Endodermal cell (in vitro differentiated cells): ENCODE results near the gene DICER1. TPM values are rescaled to one million over a fixed set of nuclear protein-coding genes. Genes with fewer than 3 reads are reported as not detected.
A peak's percentile ranks its signal among the peaks of the same experiment; 100 is the strongest.

Experiments
- DNase-seq: peaks from one replicate; pipeline ENCODE4 v3.0.0-alpha.2; 2017
- H3K27ac ChIP-seq: 2 replicates; pipeline ENCODE4 v1.5.1; 2013; ENCODE audit warnings: mild to moderate bottlenecking, low read depth, low read length, moderate library complexity
- H3K27me3 ChIP-seq: 2 replicates; pipeline ENCODE4 v1.6.1; 2013; ENCODE audit warnings: mild to moderate bottlenecking, low read length, moderate library complexity; ENCODE audit not compliant: insufficient read depth, control insufficient read depth, poor library complexity, severe bottlenecking
- H3K36me3 ChIP-seq: 2 replicates; pipeline ENCODE4 v1.7.0; 2013; ENCODE audit warnings: mild to moderate bottlenecking, low read length, moderate library complexity; ENCODE audit not compliant: control insufficient read depth, insufficient read depth
- H3K4me1 ChIP-seq: one replicate; pipeline ENCODE4 v1.7.0; 2013; ENCODE audit warnings: low read length; ENCODE audit not compliant: control insufficient read depth, insufficient read depth
- H3K4me3 ChIP-seq: 2 replicates; pipeline ENCODE4 v1.5.1; 2013; ENCODE audit warnings: mild to moderate bottlenecking, low read length, moderate library complexity
- H3K9ac ChIP-seq: 2 replicates; pipeline ENCODE4 v1.6.1; 2013; ENCODE audit warnings: mild to moderate bottlenecking, low read length, moderate library complexity; ENCODE audit not compliant: poor library complexity, severe bottlenecking; ENCODE audit errors: extremely low read depth
- H3K9me3 ChIP-seq: 2 replicates; pipeline ENCODE4 v1.6.1; 2013; ENCODE audit warnings: mild to moderate bottlenecking, low read length, moderate library complexity; ENCODE audit not compliant: control insufficient read depth
- H3K27ac Mint-ChIP-seq: 2 replicates; pipeline ENCODE4 v1.8.0; 2020; ENCODE audit warnings: mixed read lengths
- H3K27me3 Mint-ChIP-seq: 2 replicates; pipeline ENCODE4 v1.8.0; 2021; ENCODE audit warnings: mild to moderate bottlenecking, mixed read lengths; ENCODE audit not compliant: insufficient read depth
- H3K36me3 Mint-ChIP-seq: 2 replicates; pipeline ENCODE4 v1.8.0; 2020; ENCODE audit warnings: low read depth, mixed read lengths
- H3K4me1 Mint-ChIP-seq: 2 replicates; pipeline ENCODE4 v1.8.0; 2020; ENCODE audit warnings: mixed read lengths
- H3K4me3 Mint-ChIP-seq: 2 replicates; pipeline ENCODE4 v1.8.0; 2020; ENCODE audit warnings: mild to moderate bottlenecking, moderate library complexity, mixed read lengths
- H3K9me3 Mint-ChIP-seq: 2 replicates; pipeline ENCODE4 v1.8.0; 2020; ENCODE audit warnings: mild to moderate bottlenecking, mixed read lengths
- WGBS, 2 experiments: methylation state at CpG; one replicate each; pipeline versions ENCODE4 v1.1.5 to v1.1.7; 2013; ENCODE audit warnings: missing lambda C conversion rate in 2 of 2, mixed read lengths in 1 of 2; ENCODE audit not compliant: insufficient coverage in 1 of 2, insufficient read length in 1 of 2; 5-methylcytosine and 5-hydroxymethylcytosine counted together
- total RNA-seq, 2 donors: library from RNA; stranded (reverse); fragmentation: NEBNext Ultra II Directional in 1 of 2; extraction: Animal tissue kit (Norgen Biotek cat#: 25700) in 1 of 2; gene quantifications; 2 replicates in 1 of 2; 3 replicates in 1 of 2; pipeline ENCODE4 v1.2.1, GENCODE V29; 2021
- TF ChIP-seq, protein P1 (sequence below): fragments of 200-600 bp; sonication (generic); conservative IDR thresholded peaks from 2 replicates; pipeline ENCODE4 v1.5.0; 2021; ENCODE audit warnings: antibody characterized with exemption, mild to moderate bottlenecking

Gene DICER1
- total RNA-seq, 2 donors from 2014 or later = 66.1 to 69.2 TPM

DNA sequence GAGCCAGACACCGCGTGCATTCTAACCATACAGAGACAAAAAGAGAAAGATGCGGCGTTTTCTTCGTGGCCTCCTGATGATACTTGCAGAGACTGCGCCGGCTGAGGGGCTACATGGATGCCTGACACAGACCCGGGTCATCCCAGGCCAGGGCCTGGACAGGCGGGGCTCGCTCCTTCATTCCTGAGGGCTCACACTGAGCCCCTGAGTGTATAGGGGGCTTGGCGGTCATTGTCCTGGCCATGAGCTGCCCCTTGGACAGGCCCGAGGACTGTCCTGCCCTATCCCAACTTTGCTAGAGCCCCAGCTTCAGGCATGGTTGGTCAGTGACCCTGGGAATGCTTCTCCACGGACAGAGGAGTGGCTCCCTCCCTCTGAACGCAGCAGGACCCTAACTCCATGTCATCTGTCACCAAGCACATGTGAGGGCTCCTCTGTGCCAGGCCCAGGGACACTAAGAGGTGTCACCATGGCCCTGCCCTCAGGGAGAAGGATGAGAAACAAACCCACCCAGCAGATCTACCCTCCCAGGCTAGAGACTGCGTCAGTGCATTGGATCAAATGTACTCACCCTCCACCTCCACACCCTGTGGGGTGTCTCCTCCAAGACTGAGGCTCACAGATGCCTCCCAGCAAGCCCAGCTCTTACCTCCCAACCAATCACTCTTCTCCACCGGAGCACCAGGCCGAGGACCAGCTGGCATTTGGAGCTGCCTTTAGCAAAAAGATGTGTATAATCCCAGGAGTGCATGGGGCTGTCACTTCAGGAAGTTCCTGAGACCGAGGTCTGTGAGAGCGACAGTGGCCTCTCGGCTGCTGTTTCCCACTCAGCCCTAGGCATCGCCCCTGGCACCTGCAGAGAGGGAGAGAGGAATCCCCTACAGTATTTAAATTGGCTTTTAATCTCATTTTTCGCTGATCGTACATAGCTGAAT, 102.7 kb downstream of the DICER1 start:
- no peaks in the 10 kb centered on the region for H3K4me1 ChIP-seq
- H3K27ac Mint-ChIP-seq = no peak overlapping the region
- no peak overlapping the region for H3K27ac ChIP-seq
- H3K27me3 ChIP-seq = no peaks in the 10 kb centered on the region
- DNase-seq = peak; percentile 34
- 91 to 95% methylated on average over 9 to 23 of the region's 23 CpGs for WGBS, 2 experiments
- no peaks in the 10 kb centered on the region for H3K9me3 Mint-ChIP-seq
- H3K4me3 ChIP-seq = no peak overlapping the region
- no peaks in the 10 kb centered on the region for H3K9me3 ChIP-seq
- H3K36me3 Mint-ChIP-seq = no peaks in the 10 kb centered on the region
- H3K4me1 Mint-ChIP-seq = peaks cover 16% of the 10 kb centered on the region
- H3K9ac ChIP-seq = no peak overlapping the region
- peaks cover 8% of the 10 kb centered on the region for H3K27me3 Mint-ChIP-seq
- no peak overlapping the region for H3K4me3 Mint-ChIP-seq
- TF ChIP-seq, protein P1, sequence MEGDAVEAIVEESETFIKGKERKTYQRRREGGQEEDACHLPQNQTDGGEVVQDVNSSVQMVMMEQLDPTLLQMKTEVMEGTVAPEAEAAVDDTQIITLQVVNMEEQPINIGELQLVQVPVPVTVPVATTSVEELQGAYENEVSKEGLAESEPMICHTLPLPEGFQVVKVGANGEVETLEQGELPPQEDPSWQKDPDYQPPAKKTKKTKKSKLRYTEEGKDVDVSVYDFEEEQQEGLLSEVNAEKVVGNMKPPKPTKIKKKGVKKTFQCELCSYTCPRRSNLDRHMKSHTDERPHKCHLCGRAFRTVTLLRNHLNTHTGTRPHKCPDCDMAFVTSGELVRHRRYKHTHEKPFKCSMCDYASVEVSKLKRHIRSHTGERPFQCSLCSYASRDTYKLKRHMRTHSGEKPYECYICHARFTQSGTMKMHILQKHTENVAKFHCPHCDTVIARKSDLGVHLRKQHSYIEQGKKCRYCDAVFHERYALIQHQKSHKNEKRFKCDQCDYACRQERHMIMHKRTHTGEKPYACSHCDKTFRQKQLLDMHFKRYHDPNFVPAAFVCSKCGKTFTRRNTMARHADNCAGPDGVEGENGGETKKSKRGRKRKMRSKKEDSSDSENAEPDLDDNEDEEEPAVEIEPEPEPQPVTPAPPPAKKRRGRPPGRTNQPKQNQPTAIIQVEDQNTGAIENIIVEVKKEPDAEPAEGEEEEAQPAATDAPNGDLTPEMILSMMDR = no peak
- H3K36me3 ChIP-seq = no peaks in the 10 kb centered on the region

GRCh38 chr14:95052016-95052585, 105.2 kb downstream of the DICER1 start:
- Histone ChIP-seq H3K27ac (no peak overlapping the region), H3K36me3 (no peaks in the 10 kb centered on the region), H3K4me1 (no peaks in the 10 kb centered on the region), H3K9ac (no peak overlapping the region), H3K4me3 (no peak overlapping the region), H3K9me3 (no peaks in the 10 kb centered on the region), H3K27me3 (no peaks in the 10 kb centered on the region)
- no peak overlapping the region for H3K27ac Mint-ChIP-seq
- H3K27me3 Mint-ChIP-seq = peaks cover 29% of the 10 kb centered on the region
- no peaks in the 10 kb centered on the region for H3K36me3 Mint-ChIP-seq
- H3K4me3 Mint-ChIP-seq = no peak overlapping the region
- 75 to 83% methylated on average over 12 to 14 of the region's 14 CpGs for WGBS, 2 experiments
- H3K4me1 Mint-ChIP-seq = peaks cover 9% of the 10 kb centered on the region
- no peaks in the 10 kb centered on the region for H3K9me3 Mint-ChIP-seq
- peak; percentile 69 for DNase-seq
- TF ChIP-seq, protein P1 = no peak

- no peaks in the 10 kb centered on the region for H3K9me3 Mint-ChIP-seq
- Histone ChIP-seq H3K4me1 (no peaks in the 10 kb centered on the region), H3K27me3 (no peaks in the 10 kb centered on the region), H3K9ac (no peak overlapping the region), H3K4me3 (no peak overlapping the region), H3K9me3 (no peaks in the 10 kb centered on the region), H3K27ac (no peak overlapping the region), H3K36me3 (no peaks in the 10 kb centered on the region)
- H3K27ac Mint-ChIP-seq = no peak overlapping the region
- no peak for DNase-seq
- no peak overlapping the region for H3K4me3 Mint-ChIP-seq
- TF ChIP-seq, protein P1 = no peak
- no peaks in the 10 kb centered on the region for H3K36me3 Mint-ChIP-seq
- peaks cover 29% of the 10 kb centered on the region for H3K27me3 Mint-ChIP-seq
- peaks cover 14% of the 10 kb centered on the region for H3K4me1 Mint-ChIP-seq
Measured at GRCh38 chr14:95049952-95050351, 107.4 kb downstream of the DICER1 start.
